ENCODE results near the gene TNPO2.

GRCh38 chr19:12703046-12703445 lies 20.7 kb downstream of the TNPO2 start:
- TF ChIP-seq POLR2AphosphoS5 (IDR thresholded peaks at IDR 0.05; ENCODE audit: borderline replicate concordance, low read depth, low read length) (no peak; the same call in 1 of the 2 replicates), EZH2 (IDR thresholded peaks at IDR 0.05) (no peak), FOXP2 (optimal IDR thresholded peaks at IDR 0.05; ENCODE audit: control extremely low read depth, extremely low read length, insufficient read depth) (no peak)

Measured in SK-N-MC (cell line).